ENCODE results near the gene INTS4. TPM values are rescaled to one million over a fixed set of nuclear protein-coding genes. Genes with fewer than 3 reads are reported as not detected.
"Not testable (repeated sequence)": the region's sequence is repeated elsewhere in the genome, so short reads cannot be mapped to it uniquely, and the experiment has no call there.

Gene INTS4
- total RNA-seq, 1 experiment from 2014 or later, result 42.7 TPM

- Histone ChIP-seq H2AFZ (ENCODE audit: low read length) (no peak overlapping the region), H3K36me3 (ENCODE audit: insufficient read depth, low read length) (no peaks in the 10 kb centered on the region), H3K9ac (ENCODE audit: low read length) (no peak overlapping the region), H3K27me3 (ENCODE audit: low read length) (no peaks in the 10 kb centered on the region), H3K4me2 (ENCODE audit: low read depth, low read length, poor library complexity, severe bottlenecking) (no peak overlapping the region), H3K9me2 (replicated peaks; ENCODE audit: insufficient read depth, low read length) (no peaks in the 10 kb centered on the region), H3K79me2 (ENCODE audit: low read length) (no peaks in the 10 kb centered on the region), H3K4me1 (ENCODE audit: low read length) (no peaks in the 10 kb centered on the region), H3K27ac (ENCODE audit: low read length) (no peak overlapping the region), H3K4me3 (ENCODE audit: low read length) (no peak overlapping the region), H4K20me1 (ENCODE audit: insufficient read depth, low read depth, low read length) (no peaks in the 10 kb centered on the region), H3K9me3 (ENCODE audit: low read length) (peaks cover 8% of the 10 kb centered on the region)
- no peak for DNase-seq
Observed at GRCh38 chr11:77854838-77855237, 139.6 kb downstream of the INTS4 start.

- no peaks in the 10 kb centered on the region for H3K79me2 ChIP-seq (ENCODE audit: low read length)
- no peak for DNase-seq
- H3K9me3 ChIP-seq (ENCODE audit: low read length), result peaks cover 8% of the 10 kb centered on the region
- no peaks in the 10 kb centered on the region for H3K4me1 ChIP-seq (ENCODE audit: low read length)
- H3K4me3 ChIP-seq (ENCODE audit: low read length), result no peak overlapping the region
- H3K27ac ChIP-seq (ENCODE audit: low read length), result no peak overlapping the region
- H4K20me1 ChIP-seq (ENCODE audit: insufficient read depth, low read depth, low read length), result no peaks in the 10 kb centered on the region
- no peak overlapping the region for H2AFZ ChIP-seq (ENCODE audit: low read length)
- H3K36me3 ChIP-seq (ENCODE audit: insufficient read depth, low read length), result no peaks in the 10 kb centered on the region; the same call in 1 of the 2 replicates
- H3K27me3 ChIP-seq (ENCODE audit: low read length), result no peaks in the 10 kb centered on the region
- no peak overlapping the region for H3K4me2 ChIP-seq (ENCODE audit: low read depth, low read length, poor library complexity, severe bottlenecking)
- no peak overlapping the region for H3K9ac ChIP-seq (ENCODE audit: low read length)
- no peaks in the 10 kb centered on the region for H3K9me2 ChIP-seq (replicated peaks; ENCODE audit: insufficient read depth, low read length)
Observed at GRCh38 chr11:77851503-77851902, 143.0 kb downstream of the INTS4 start.

- H2AFZ ChIP-seq (ENCODE audit: low read length); H3K36me3 ChIP-seq (ENCODE audit: insufficient read depth, low read length); H3K27me3 ChIP-seq (ENCODE audit: low read length); H3K9me2 ChIP-seq (replicated peaks; ENCODE audit: insufficient read depth, low read length); H3K9ac ChIP-seq (ENCODE audit: low read length); H4K20me1 ChIP-seq (ENCODE audit: insufficient read depth, low read depth, low read length); H3K79me2 ChIP-seq (ENCODE audit: low read length); H3K4me3 ChIP-seq (ENCODE audit: low read length); H3K27ac ChIP-seq (ENCODE audit: low read length); H3K4me2 ChIP-seq (ENCODE audit: low read depth, low read length, poor library complexity, severe bottlenecking); H3K9me3 ChIP-seq (ENCODE audit: low read length); DNase-seq; H3K4me1 ChIP-seq (ENCODE audit: low read length): not testable (repeated sequence)
Observed at GRCh38 chr11:77843700-77844099, 150.8 kb downstream of the INTS4 start.

GRCh38 chr11:77842441-77843121, 151.9 kb downstream of the INTS4 start:
- Histone ChIP-seq H3K4me2 (ENCODE audit: low read depth, low read length, poor library complexity, severe bottlenecking) (no peak overlapping the region), H3K9me3 (ENCODE audit: low read length) (0 out of 2 replicates have a peak, but pooled peaks cover 3% of the 10 kb centered on the region), H2AFZ (ENCODE audit: low read length) (no peak overlapping the region), H3K27ac (ENCODE audit: low read length) (no peak overlapping the region), H3K9ac (ENCODE audit: low read length) (no peak overlapping the region), H3K27me3 (ENCODE audit: low read length) (no peaks in the 10 kb centered on the region), H3K79me2 (ENCODE audit: low read length) (no peaks in the 10 kb centered on the region), H3K9me2 (replicated peaks; ENCODE audit: insufficient read depth, low read length) (no peaks in the 10 kb centered on the region), H3K4me1 (ENCODE audit: low read length) (no peaks in the 10 kb centered on the region), H3K36me3 (ENCODE audit: insufficient read depth, low read length) (no peaks in the 10 kb centered on the region; the same call in 1 of the 2 replicates), H4K20me1 (ENCODE audit: insufficient read depth, low read depth, low read length) (no peaks in the 10 kb centered on the region), H3K4me3 (ENCODE audit: low read length) (no peak overlapping the region)
- DNase-seq, result no peak

GRCh38 chr11:77833302-77833701, 161.2 kb downstream of the INTS4 start:
- H3K9me3 ChIP-seq (ENCODE audit: low read length), result no peaks in the 10 kb centered on the region
- H3K36me3 ChIP-seq (ENCODE audit: insufficient read depth, low read length), result no peaks in the 10 kb centered on the region
- no peak overlapping the region for H3K4me3 ChIP-seq (ENCODE audit: low read length)
- DNase-seq, result peak; percentile 38
- H3K4me1 ChIP-seq (ENCODE audit: low read length), result no peaks in the 10 kb centered on the region
- H3K27me3 ChIP-seq (ENCODE audit: low read length), result no peaks in the 10 kb centered on the region
- H3K79me2 ChIP-seq (ENCODE audit: low read length), result no peaks in the 10 kb centered on the region
- H3K27ac ChIP-seq (ENCODE audit: low read length), result no peak overlapping the region
- H4K20me1 ChIP-seq (ENCODE audit: insufficient read depth, low read depth, low read length), result no peaks in the 10 kb centered on the region
- H3K4me2 ChIP-seq (ENCODE audit: low read depth, low read length, poor library complexity, severe bottlenecking), result no peak overlapping the region
- H2AFZ ChIP-seq (ENCODE audit: low read length), result no peak overlapping the region
- H3K9ac ChIP-seq (ENCODE audit: low read length), result no peak overlapping the region
- H3K9me2 ChIP-seq (replicated peaks; ENCODE audit: insufficient read depth, low read length), result no peaks in the 10 kb centered on the region

GRCh38 chr11:77828926-77829325, 165.5 kb downstream of the INTS4 start:
- Histone ChIP-seq H3K9ac (ENCODE audit: low read length) (no peak overlapping the region), H3K4me3 (ENCODE audit: low read length) (no peak overlapping the region), H3K9me2 (replicated peaks; ENCODE audit: insufficient read depth, low read length) (no peaks in the 10 kb centered on the region)

More at GRCh38 chr11:77828926-77829325, 165.5 kb downstream of the INTS4 start:
- H3K4me1 ChIP-seq (ENCODE audit: low read length), result no peaks in the 10 kb centered on the region
- no peak overlapping the region for H3K4me2 ChIP-seq (ENCODE audit: low read depth, low read length, poor library complexity, severe bottlenecking)
- peak; percentile 10 for DNase-seq
- no peak overlapping the region for H2AFZ ChIP-seq (ENCODE audit: low read length)
- H3K9me3 ChIP-seq (ENCODE audit: low read length), result no peaks in the 10 kb centered on the region
- no peaks in the 10 kb centered on the region for H3K36me3 ChIP-seq (ENCODE audit: insufficient read depth, low read length)
- no peaks in the 10 kb centered on the region for H3K27me3 ChIP-seq (ENCODE audit: low read length)
- no peaks in the 10 kb centered on the region for H3K79me2 ChIP-seq (ENCODE audit: low read length)
- H4K20me1 ChIP-seq (ENCODE audit: insufficient read depth, low read depth, low read length), result no peaks in the 10 kb centered on the region
- no peak overlapping the region for H3K27ac ChIP-seq (ENCODE audit: low read length)

Small RNAs within 50 kb of the gene (small RNA-seq; reads per million reads assigned to genes)
- not detected for gene AP002812.4

Other genes starting within 250 kb of the INTS4 start
- gene RSF1, start 173.9 kb downstream of the INTS4 start, total RNA-seq (2014; rRNA removed; shearing (Covaris generic); ENCODE audit: low replicate concordance), result 41.1 and 45.1 TPM in 2 replicates
- 2.8 and 6.6 TPM in 2 replicates for gene AAMDC, start 173.5 kb downstream of the INTS4 start, total RNA-seq (2014; rRNA removed; shearing (Covaris generic); ENCODE audit: low replicate concordance)
- gene KCTD14, start 28.6 kb upstream of the INTS4 start, total RNA-seq (2014; rRNA removed; shearing (Covaris generic); ENCODE audit: low replicate concordance), result 1.0 TPM in 1 of 2 replicates, not detected in the other
- gene THRSP, start 69.2 kb upstream of the INTS4 start, total RNA-seq (2014; rRNA removed; shearing (Covaris generic); ENCODE audit: low replicate concordance), result not detected in 2 replicates
- 51.9 and 94.7 TPM in 2 replicates for gene NDUFC2, start 85.2 kb upstream of the INTS4 start, total RNA-seq (2014; rRNA removed; shearing (Covaris generic); ENCODE audit: low replicate concordance)
- gene ALG8, start 145.0 kb upstream of the INTS4 start, total RNA-seq (2014; rRNA removed; shearing (Covaris generic); ENCODE audit: low replicate concordance), result 51.2 and 71.0 TPM in 2 replicates
- 1.2 and 1.8 TPM in 2 replicates for gene KCTD21, start 194.0 kb upstream of the INTS4 start, total RNA-seq (2014; rRNA removed; shearing (Covaris generic); ENCODE audit: low replicate concordance)
- 1.7 and 2.5 TPM in 2 replicates for gene USP35, start 194.3 kb upstream of the INTS4 start, total RNA-seq (2014; rRNA removed; shearing (Covaris generic); ENCODE audit: low replicate concordance)

Data from Karpas-422 (cell line).